Lower lobe of right lung (tissue), 2 donors: ENCODE results near the gene ZSWIM5. TPM values are rescaled to one million over a fixed set of nuclear protein-coding genes. Genes with fewer than 3 reads are reported as not detected.

Experiments
- ATAC-seq, 2 donors: fragments of 200-7000 bp; cut with Tn5 transposase; one replicate each; pipeline ENCODE4 v1.9.1; 2020 to 2022; ENCODE audit warnings: mild to moderate bottlenecking in 2 of 2, moderate library complexity in 2 of 2
- DNase-seq: peaks from one replicate; pipeline ENCODE4 v3.0.0-alpha.2; 2020
- H3K27ac ChIP-seq: fragments of 200-600 bp; one replicate; pipeline ENCODE4 v1.8.0; 2022
- H3K27me3 ChIP-seq: fragments of 200-600 bp; one replicate; pipeline ENCODE4 v1.8.0; 2022; ENCODE audit warnings: low read depth
- H3K36me3 ChIP-seq: fragments of 200-600 bp; one replicate; pipeline ENCODE4 v1.8.0; 2022; ENCODE audit warnings: mild to moderate bottlenecking
- H3K4me1 ChIP-seq: fragments of 200-600 bp; one replicate; pipeline ENCODE4 v1.8.0; 2022
- H3K4me3 ChIP-seq: fragments of 200-600 bp; one replicate; pipeline ENCODE4 v1.8.0; 2022; ENCODE audit warnings: mild to moderate bottlenecking
- H3K9me3 ChIP-seq: fragments of 200-600 bp; one replicate; pipeline ENCODE4 v1.8.0; 2022
- CTCF ChIP-seq: fragments of 200-600 bp; IDR thresholded peaks from one replicate; pipeline ENCODE4 v1.8.0; 2022; ENCODE audit warnings: antibody characterized with exemption, mild to moderate bottlenecking
- intact Hi-C: fragments of 100-400 bp; cut with DNase I; formaldehyde crosslinking; loops from one replicate; pipeline ENCODE4 v1.11.0; 2022
- total RNA-seq: library from RNA; stranded (reverse); fragmentation: NEBNext Ultra II Directional; extraction: Animal tissue kit (Norgen Biotek cat#: 25700); gene quantifications from one replicate; pipeline ENCODE4 v1.2.1, GENCODE V29; 2021
- donor health status: DM: no; HTN: yes; CAD: no; lungs with severe emphysema.

ZSWIM5 gene
- total RNA-seq, 1 donor from 2014 or later, result 3.6 TPM

- intact Hi-C loops, result no loop called here
- H3K4me3 ChIP-seq, result no peak overlapping the region
- H3K27me3 ChIP-seq, result no peaks in the 10 kb centered on the region
- DNase-seq, result no peak
- H3K4me1 ChIP-seq, result no peaks in the 10 kb centered on the region
- peaks cover 8% of the 10 kb centered on the region for H3K36me3 ChIP-seq
- H3K9me3 ChIP-seq, result no peaks in the 10 kb centered on the region
- TF ChIP-seq CTCF, result no peak
- ATAC-seq, result no peak
- no peak overlapping the region for H3K27ac ChIP-seq
Observed at GRCh38 chr1:45035631-45036301, 170.6 kb downstream of the ZSWIM5 start.

- H3K27me3 ChIP-seq, result no peaks in the 10 kb centered on the region
- ATAC-seq (no peak), DNase-seq (no peak)
- peaks cover 14% of the 10 kb centered on the region for H3K36me3 ChIP-seq
- no peaks in the 10 kb centered on the region for H3K9me3 ChIP-seq
- H3K4me1 ChIP-seq, result no peaks in the 10 kb centered on the region
- TF ChIP-seq CTCF, result no peak
- no peak overlapping the region for H3K4me3 ChIP-seq
- H3K27ac ChIP-seq, result no peak overlapping the region
- intact Hi-C loops, result no loop called here
Observed at GRCh38 chr1:45033356-45033755, 173.0 kb downstream of the ZSWIM5 start.

- no peak overlapping the region for H3K4me3 ChIP-seq
- TF ChIP-seq CTCF, result no peak
- no peaks in the 10 kb centered on the region for H3K4me1 ChIP-seq
- no peaks in the 10 kb centered on the region for H3K27me3 ChIP-seq
- peaks cover 14% of the 10 kb centered on the region for H3K36me3 ChIP-seq
- H3K9me3 ChIP-seq, result no peaks in the 10 kb centered on the region
- intact Hi-C loops, result no loop called here
- ATAC-seq, result no peak
- DNase-seq, result no peak
- no peak overlapping the region for H3K27ac ChIP-seq
Observed at GRCh38 chr1:45032837-45033236, 173.6 kb downstream of the ZSWIM5 start.

GRCh38 chr1:45026446-45026845 is 180.0 kb downstream of the ZSWIM5 start:
- no peak for DNase-seq
- H3K36me3 ChIP-seq, result peaks cover 6% of the 10 kb centered on the region
- H3K9me3 ChIP-seq, result no peaks in the 10 kb centered on the region
- no peak for ATAC-seq
- no peak overlapping the region for H3K27ac ChIP-seq
- TF ChIP-seq CTCF, result no peak
- H3K4me1 ChIP-seq, result no peaks in the 10 kb centered on the region
- intact Hi-C loops, result no loop called here
- H3K27me3 ChIP-seq, result no peaks in the 10 kb centered on the region
- H3K4me3 ChIP-seq, result no peak overlapping the region

- no peak for TF ChIP-seq CTCF
- intact Hi-C loops, result no loop called here
- Histone ChIP-seq H3K4me3 (no peak overlapping the region), H3K4me1 (no peaks in the 10 kb centered on the region), H3K9me3 (no peaks in the 10 kb centered on the region), H3K27me3 (no peaks in the 10 kb centered on the region), H3K27ac (no peak overlapping the region), H3K36me3 (no peaks in the 10 kb centered on the region)
- DNase-seq (no peak), ATAC-seq (no peak)
Observed at GRCh38 chr1:45023663-45024062, 182.7 kb downstream of the ZSWIM5 start.
